ENCODE measurements around the gene SLC9B1. TPM values are rescaled to one million over a fixed set of nuclear protein-coding genes. Genes with fewer than 3 reads are reported as not detected.
A peak's percentile ranks its signal among the peaks of the same experiment; 100 is the strongest.
"Not testable (repeated sequence)": the region's sequence is repeated elsewhere in the genome, so short reads cannot be mapped to it uniquely, and the experiment has no call there.

The SLC9B1 gene
- total RNA-seq, 1 donor from 2014 or later: 15.7 TPM

DNA sequence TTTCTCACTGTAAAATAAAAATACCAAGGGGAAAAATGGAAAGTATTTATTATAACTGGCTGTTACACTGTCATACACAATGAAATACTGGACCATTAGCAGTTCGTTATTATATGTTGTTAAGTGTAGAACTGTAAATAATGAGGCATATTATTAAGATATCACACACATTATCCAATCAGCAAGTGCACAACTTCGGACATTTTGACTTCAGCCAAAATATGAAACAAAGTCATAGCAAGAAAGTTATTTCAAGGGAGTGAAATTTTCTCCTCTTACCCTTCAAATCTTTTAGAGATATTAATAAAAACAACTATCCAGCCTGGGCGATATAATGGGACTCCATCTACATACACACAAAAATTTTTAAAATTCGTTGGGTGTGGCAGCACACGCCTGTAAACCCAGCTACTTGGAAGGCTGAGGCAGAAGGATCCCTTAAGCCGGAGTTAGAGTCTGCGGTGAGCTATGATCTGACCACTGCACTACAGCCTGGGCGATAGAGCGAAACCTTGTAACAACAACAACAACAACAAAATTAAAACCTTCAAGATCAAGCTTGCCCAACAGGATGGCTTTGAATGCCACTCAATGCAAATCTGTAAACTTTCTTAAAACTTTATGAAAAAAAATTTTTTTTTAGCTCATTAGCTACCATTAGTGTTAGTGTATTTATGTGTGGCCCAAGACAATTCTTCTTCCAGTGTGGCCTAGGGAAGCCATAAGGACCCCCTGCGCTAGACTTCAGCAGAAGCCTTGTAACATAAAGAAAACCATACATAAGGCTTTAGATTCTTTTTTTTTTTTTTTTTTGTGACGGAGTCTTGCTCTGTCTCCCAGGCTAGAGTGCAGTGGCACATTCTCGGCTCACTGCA is 152.0 kb downstream of the SLC9B1 start:
- H3K9ac ChIP-seq (ENCODE audit: low read depth in 1 of 3, low read length in 3 of 3): peak overlapping the region in 2 of 3 donors; percentile 89 to 96
- peak overlapping the region; percentile 93 for H3K27ac ChIP-seq (ENCODE audit: low read depth, low read length)
- H3K4me1 ChIP-seq (ENCODE audit: control insufficient read depth in 3 of 3, insufficient read depth in 3 of 3, low read length in 3 of 3): peaks cover 2 to 7% (median 4%) of the 10 kb centered on the region in 3 donors
- H3K4me3 ChIP-seq (ENCODE audit: low read length in 3 of 3): peak overlapping the region; percentile 85 to 98 (median 97)
- H3K36me3 ChIP-seq (ENCODE audit: control insufficient read depth in 3 of 3, insufficient read depth in 3 of 3, low read length in 3 of 3): no peaks in the 10 kb centered on the region
- no peaks in the 10 kb centered on the region for H3K9me3 ChIP-seq (ENCODE audit: control insufficient read depth in 3 of 3, low read length in 3 of 3)
- no peaks in the 10 kb centered on the region for H3K27me3 ChIP-seq (ENCODE audit: control insufficient read depth in 3 of 3, insufficient read depth in 3 of 3, low read length in 3 of 3)

GRCh38 chr4:102865327-102865726 is 154.2 kb downstream of the SLC9B1 start:
- not testable (repeated sequence) for H3K9ac ChIP-seq (ENCODE audit: low read depth in 1 of 3, low read length in 3 of 3); H3K4me3 ChIP-seq (ENCODE audit: low read length in 3 of 3); H3K9me3 ChIP-seq (ENCODE audit: control insufficient read depth in 3 of 3, low read length in 3 of 3); H3K27ac ChIP-seq (ENCODE audit: low read depth, low read length); H3K4me1 ChIP-seq (ENCODE audit: control insufficient read depth in 3 of 3, insufficient read depth in 3 of 3, low read length in 3 of 3); H3K36me3 ChIP-seq (ENCODE audit: control insufficient read depth in 3 of 3, insufficient read depth in 3 of 3, low read length in 3 of 3); H3K27me3 ChIP-seq (ENCODE audit: control insufficient read depth in 3 of 3, insufficient read depth in 3 of 3, low read length in 3 of 3)

GRCh38 chr4:102862747-102863146 is 156.8 kb downstream of the SLC9B1 start:
- Histone ChIP-seq H3K4me1 (ENCODE audit: control insufficient read depth in 3 of 3, insufficient read depth in 3 of 3, low read length in 3 of 3) (no peaks in the 10 kb centered on the region), H3K4me3 (ENCODE audit: low read length in 3 of 3) (no peak overlapping the region), H3K36me3 (ENCODE audit: control insufficient read depth in 3 of 3, insufficient read depth in 3 of 3, low read length in 3 of 3) (peaks cover 0 to 4% (median 0%) of the 10 kb centered on the region in 3 donors), H3K9me3 (ENCODE audit: control insufficient read depth in 3 of 3, low read length in 3 of 3) (peaks cover 0 to 8% (median 3%) of the 10 kb centered on the region in 3 donors), H3K27ac (ENCODE audit: low read depth, low read length) (no peak overlapping the region), H3K27me3 (ENCODE audit: control insufficient read depth in 3 of 3, insufficient read depth in 3 of 3, low read length in 3 of 3) (no peaks in the 10 kb centered on the region), H3K9ac (ENCODE audit: low read depth in 1 of 3, low read length in 3 of 3) (no peak overlapping the region)

DNA sequence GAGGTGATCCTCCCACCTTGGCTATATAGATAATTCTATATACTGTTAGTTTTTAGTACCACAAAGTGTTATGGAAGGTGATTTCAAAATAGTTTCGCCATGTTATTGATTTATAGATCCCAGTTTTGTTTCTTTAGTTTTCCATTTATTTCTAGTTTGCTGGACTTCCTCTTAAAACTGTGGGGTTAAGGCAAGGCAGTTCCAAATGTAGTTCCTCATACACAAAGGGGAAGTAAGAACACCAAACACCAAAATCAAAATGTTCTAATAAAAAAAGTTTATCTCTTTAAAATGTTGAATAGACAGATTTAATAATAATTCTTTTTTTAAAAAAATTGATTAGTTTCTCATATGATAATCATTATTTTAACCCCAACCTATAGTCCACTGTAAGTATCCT is 157.5 kb downstream of the SLC9B1 start:
- Histone ChIP-seq H3K4me3 (ENCODE audit: low read length in 3 of 3) (no peak overlapping the region), H3K4me1 (ENCODE audit: control insufficient read depth in 3 of 3, insufficient read depth in 3 of 3, low read length in 3 of 3) (no peaks in the 10 kb centered on the region), H3K9ac (ENCODE audit: low read depth in 1 of 3, low read length in 3 of 3) (no peak overlapping the region), H3K27ac (ENCODE audit: low read depth, low read length) (no peak overlapping the region), H3K9me3 (ENCODE audit: control insufficient read depth in 3 of 3, low read length in 3 of 3) (peaks cover 0 to 8% (median 3%) of the 10 kb centered on the region in 3 donors), H3K36me3 (ENCODE audit: control insufficient read depth in 3 of 3, insufficient read depth in 3 of 3, low read length in 3 of 3) (peaks cover 0 to 4% (median 0%) of the 10 kb centered on the region in 3 donors), H3K27me3 (ENCODE audit: control insufficient read depth in 3 of 3, insufficient read depth in 3 of 3, low read length in 3 of 3) (no peaks in the 10 kb centered on the region)

GRCh38 chr4:102860611-102861324 is 158.7 kb downstream of the SLC9B1 start:
- Histone ChIP-seq H3K27me3 (ENCODE audit: control insufficient read depth in 3 of 3, insufficient read depth in 3 of 3, low read length in 3 of 3) (no peaks in the 10 kb centered on the region), H3K27ac (ENCODE audit: low read depth, low read length) (no peak overlapping the region), H3K9me3 (ENCODE audit: control insufficient read depth in 3 of 3, low read length in 3 of 3) (peaks cover 0 to 8% (median 3%) of the 10 kb centered on the region in 3 donors), H3K9ac (ENCODE audit: low read depth in 1 of 3, low read length in 3 of 3) (no peak overlapping the region), H3K36me3 (ENCODE audit: control insufficient read depth in 3 of 3, insufficient read depth in 3 of 3, low read length in 3 of 3) (peaks cover 0 to 4% (median 0%) of the 10 kb centered on the region in 3 donors), H3K4me3 (ENCODE audit: low read length in 3 of 3) (no peak overlapping the region), H3K4me1 (ENCODE audit: control insufficient read depth in 3 of 3, insufficient read depth in 3 of 3, low read length in 3 of 3) (no peaks in the 10 kb centered on the region)

GRCh38 chr4:102858828-102859464 is 160.6 kb downstream of the SLC9B1 start:
- no peaks in the 10 kb centered on the region for H3K4me1 ChIP-seq (ENCODE audit: control insufficient read depth in 3 of 3, insufficient read depth in 3 of 3, low read length in 3 of 3)
- H3K9ac ChIP-seq (ENCODE audit: low read depth in 1 of 3, low read length in 3 of 3): no peak overlapping the region
- no peak overlapping the region for H3K4me3 ChIP-seq (ENCODE audit: low read length in 3 of 3)
- no peak overlapping the region for H3K27ac ChIP-seq (ENCODE audit: low read depth, low read length)
- H3K36me3 ChIP-seq (ENCODE audit: control insufficient read depth in 3 of 3, insufficient read depth in 3 of 3, low read length in 3 of 3): peaks cover 0 to 4% (median 0%) of the 10 kb centered on the region in 3 donors
- no peaks in the 10 kb centered on the region for H3K27me3 ChIP-seq (ENCODE audit: control insufficient read depth in 3 of 3, insufficient read depth in 3 of 3, low read length in 3 of 3)
- H3K9me3 ChIP-seq (ENCODE audit: control insufficient read depth in 3 of 3, low read length in 3 of 3): peaks cover 0 to 8% (median 3%) of the 10 kb centered on the region in 3 donors

Other genes starting within 250 kb of the SLC9B1 start
- gene UBE2D3, start 192.2 kb downstream of the SLC9B1 start, total RNA-seq: 246 TPM
- 21.9 TPM for gene CISD2, start 150.7 kb downstream of the SLC9B1 start, total RNA-seq
- gene SLC9B2, start 57.1 kb upstream of the SLC9B1 start, total RNA-seq: 7.3 TPM
- 23.0 TPM for gene BDH2, start 80.1 kb upstream of the SLC9B1 start, total RNA-seq
- gene CENPE, start 178.6 kb upstream of the SLC9B1 start, total RNA-seq: 3.1 TPM